Tibial nerve (tissue), 4 donors: ENCODE results near the gene OSTC.

Experiments used
- CTCF ChIP-seq, 5 experiments: fragments of 200-600 bp in 3 of 5; fragments of 450-650 bp in 2 of 5; sonication (generic) in 3 of 5; IDR thresholded peaks; one replicate each; pipeline ENCODE4 v1.5.1; 2016 to 2019; ENCODE audit warnings: antibody characterized with exemption in 5 of 5, mild to moderate bottlenecking in 3 of 5, moderate library complexity in 2 of 5
- EP300 ChIP-seq, 2 donors: sonication (generic); formaldehyde crosslinking; IDR thresholded peaks; one replicate each; pipeline ENCODE4 v1.6.1; 2017; ENCODE audit warnings: antibody characterized with exemption in 2 of 2, mild to moderate bottlenecking in 1 of 2
- POLR2A ChIP-seq, 2 donors: fragments of 450-650 bp; IDR thresholded peaks; one replicate each; pipeline ENCODE4 v1.6.1; 2017; ENCODE audit warnings: antibody characterized with exemption in 2 of 2, mild to moderate bottlenecking in 2 of 2, moderate library complexity in 2 of 2

GRCh38 chr4:108694423-108694822 is 44.0 kb downstream of the OSTC start:
- TF ChIP-seq POLR2A (IDR thresholded peaks at IDR 0.05) (no peak), CTCF (IDR thresholded peaks at IDR 0.05) (no peak), EP300 (IDR thresholded peaks at IDR 0.05) (no peak)
